ENCODE data around the gene GTF3C4.

DNA sequence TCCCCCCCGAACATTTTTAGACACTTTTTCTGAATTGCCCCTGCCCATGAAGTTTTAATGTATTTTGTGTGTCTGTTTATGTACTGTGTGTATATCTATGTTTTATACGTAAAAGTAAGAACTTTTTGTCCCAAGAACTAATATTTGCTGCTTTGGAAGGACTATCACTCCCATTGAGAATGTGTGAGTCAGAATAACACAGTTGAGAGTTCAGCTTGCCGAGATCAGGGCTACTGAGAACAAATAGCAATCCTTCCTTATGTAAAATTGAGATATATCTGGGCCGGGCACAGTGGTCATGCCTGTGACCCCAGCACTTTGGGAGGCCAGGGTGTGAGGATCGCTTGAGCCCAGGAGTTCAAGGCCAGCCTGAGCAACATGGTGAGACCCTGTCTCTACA is 11.3 kb downstream of the GTF3C4 start:
- TF ChIP-seq YY1 (IDR thresholded peaks at IDR 0.05; ENCODE audit: insufficient read depth, insufficient read length) (no peak), SUZ12 (IDR thresholded peaks at IDR 0.05; ENCODE audit: extremely low read depth, insufficient read depth, insufficient read length) (no peak), ZNF274 (IDR thresholded peaks at IDR 0.05; ENCODE audit: low read depth, low read length) (no peak)
